ENCODE data around the gene MPP1.
"Not testable (repeated sequence)": the region's sequence is repeated elsewhere in the genome, so short reads cannot be mapped to it uniquely, and the experiment has no call there.

GRCh38 chrX:154816326-154816898, 11.1 kb upstream of the MPP1 start:
- TF ChIP-seq CTCF, POLR2AphosphoS5, POLR2A (IDR thresholded peaks at IDR 0.05): not testable (repeated sequence)

All from upper lobe of left lung (tissue), 4 donors.